Activated CD4-positive, CD25-positive, alpha-beta regulatory T cell (primary cell): Measurements from ENCODE around the gene CDIPT.
"Not testable (repeated sequence)": the region's sequence is repeated elsewhere in the genome, so short reads cannot be mapped to it uniquely, and the experiment has no call there.

Experiments
- DNase-seq, 4 experiments: peaks; one replicate each; lab custom pipeline; 2025; lab: John Stamatoyannopoulos, UW

Gene CDIPT

GRCh38 chr16:29896841-29897240 is 33.8 kb upstream of the CDIPT start:
- DNase-seq, result no peak

- no peak for DNase-seq
Observed at GRCh38 chr16:29894352-29894751, 31.3 kb upstream of the CDIPT start.

- no peak for DNase-seq
Observed at GRCh38 chr16:29893553-29893952, 30.5 kb upstream of the CDIPT start.

GRCh38 chr16:29892458-29892813 is 29.4 kb upstream of the CDIPT start:
- DNase-seq, result no peak

- DNase-seq, result no peak
Observed at GRCh38 chr16:29891525-29892457, 28.8 kb upstream of the CDIPT start.

- not testable (repeated sequence) for DNase-seq
Observed at GRCh38 chr16:29889372-29889771, 26.3 kb upstream of the CDIPT start.

- DNase-seq, result no peak
Observed at GRCh38 chr16:29883987-29884386, 21.0 kb upstream of the CDIPT start.

- no peak for DNase-seq
Observed at GRCh38 chr16:29881050-29881449, 18.0 kb upstream of the CDIPT start.

GRCh38 chr16:29878172-29878571 is 15.1 kb upstream of the CDIPT start:
- no peak for DNase-seq

GRCh38 chr16:29877266-29877961 is 14.4 kb upstream of the CDIPT start:
- peak in 1 of 4 experiments; percentile 18 for DNase-seq

- DNase-seq, result peak in 1 of 4 experiments; percentile 10
Observed at GRCh38 chr16:29876594-29877249, 13.7 kb upstream of the CDIPT start.

- DNase-seq, result no peak
Observed at GRCh38 chr16:29876217-29876593, 13.2 kb upstream of the CDIPT start.

- DNase-seq, result no peak
Observed at GRCh38 chr16:29875206-29875605, 12.2 kb upstream of the CDIPT start.

GRCh38 chr16:29873319-29873718 is 10.3 kb upstream of the CDIPT start:
- no peak for DNase-seq

GRCh38 chr16:29871822-29872546 is 9.0 kb upstream of the CDIPT start:
- no peak for DNase-seq

GRCh38 chr16:29869067-29869466 is 6.0 kb upstream of the CDIPT start:
- not testable (repeated sequence) for DNase-seq

- DNase-seq, result no peak
Observed at GRCh38 chr16:29868396-29869009, 5.5 kb upstream of the CDIPT start.

GRCh38 chr16:29864205-29864604 is 1.2 kb upstream of the CDIPT start:
- DNase-seq, result no peak

GRCh38 chr16:29863669-29863984 is 601 bp upstream of the CDIPT start:
- no peak for DNase-seq

GRCh38 chr16:29862383-29862883 is 593 bp downstream of the CDIPT start:
- no peak for DNase-seq

GRCh38 chr16:29860218-29860617 is 2.8 kb downstream of the CDIPT start:
- DNase-seq, result no peak

- DNase-seq, result no peak
Observed at GRCh38 chr16:29858974-29859373, 4.1 kb downstream of the CDIPT start.
